Neutrophil (primary cell): ENCODE data around the gene C4orf54.

Experiments
- H3K27ac ChIP-seq: fragments of 200-600 bp; sonication (generic); 2 replicates; pipeline ENCODE4 v1.5.1; 2016; ENCODE audit warnings: mild to moderate bottlenecking, moderate library complexity
- H3K27me3 ChIP-seq: fragments of 200-600 bp; sonication (generic); 2 replicates; pipeline ENCODE4 v1.6.0; 2016; ENCODE audit warnings: mild to moderate bottlenecking
- H3K36me3 ChIP-seq: fragments of 200-600 bp; sonication (generic); 2 replicates; pipeline ENCODE4 v1.5.1; 2017
- H3K4me1 ChIP-seq, 2 experiments: fragments of 200-600 bp in 1 of 2; sonication (generic) in 1 of 2; 1 replicate in 1 of 2; 2 replicates in 1 of 2; pipeline versions ENCODE4 v1.5.1 to v1.6.1; 2013 to 2016; ENCODE audit warnings: low read depth in 1 of 2, low read length in 1 of 2, mild to moderate bottlenecking in 1 of 2, moderate library complexity in 1 of 2; ENCODE audit not compliant: control insufficient read depth in 1 of 2, insufficient read depth in 1 of 2
- H3K4me3 ChIP-seq, 2 experiments: fragments of 200-600 bp in 1 of 2; sonication (generic) in 1 of 2; 1 replicate in 1 of 2; 2 replicates in 1 of 2; pipeline ENCODE4 v1.5.1; 2013 to 2016; ENCODE audit warnings: low read depth in 1 of 2, low read length in 1 of 2, mild to moderate bottlenecking in 1 of 2, moderate library complexity in 1 of 2
- H3K9me3 ChIP-seq: fragments of 200-600 bp; sonication (generic); 2 replicates; pipeline ENCODE4 v1.5.1; 2016
- TF ChIP-seq, protein P1 (sequence below): fragments of 200-600 bp; sonication (generic); IDR thresholded peaks from 2 replicates; pipeline ENCODE4 v1.5.1; 2016; ENCODE audit warnings: antibody characterized with exemption

Gene C4orf54

DNA sequence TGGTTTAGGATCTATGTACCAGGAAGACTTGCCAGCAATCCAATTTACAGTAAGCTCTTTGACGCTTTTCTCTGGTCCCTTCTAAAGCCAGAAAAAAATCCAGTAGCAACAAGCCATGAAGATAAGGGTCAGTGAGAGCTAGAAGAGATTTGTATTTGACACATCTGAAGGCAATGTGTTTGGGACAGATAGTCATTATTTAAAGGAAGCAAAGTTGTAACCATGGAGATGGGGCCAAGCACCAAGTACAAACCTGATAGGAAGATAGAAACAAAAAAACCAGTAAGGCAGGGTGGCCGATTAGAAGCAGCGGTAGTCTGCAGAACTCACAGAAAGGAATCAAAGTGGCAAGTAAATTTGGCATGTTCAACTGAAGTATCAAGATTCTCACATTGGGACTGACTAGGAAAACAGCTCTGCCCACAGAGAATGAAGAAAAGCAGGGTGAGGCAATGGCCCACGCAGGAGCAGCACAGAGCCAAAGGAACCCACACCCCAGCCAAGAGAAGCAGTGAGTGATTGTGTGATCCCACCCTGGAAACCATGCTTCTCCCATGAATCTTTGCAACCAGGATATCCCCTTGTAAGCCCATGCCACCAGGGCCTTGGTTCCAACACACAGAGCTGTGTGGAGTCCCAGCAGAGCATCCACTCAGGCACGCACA, 12.9 kb upstream of the C4orf54 start:
- H3K27ac ChIP-seq: no peak overlapping the region
- TF ChIP-seq, protein P1, sequence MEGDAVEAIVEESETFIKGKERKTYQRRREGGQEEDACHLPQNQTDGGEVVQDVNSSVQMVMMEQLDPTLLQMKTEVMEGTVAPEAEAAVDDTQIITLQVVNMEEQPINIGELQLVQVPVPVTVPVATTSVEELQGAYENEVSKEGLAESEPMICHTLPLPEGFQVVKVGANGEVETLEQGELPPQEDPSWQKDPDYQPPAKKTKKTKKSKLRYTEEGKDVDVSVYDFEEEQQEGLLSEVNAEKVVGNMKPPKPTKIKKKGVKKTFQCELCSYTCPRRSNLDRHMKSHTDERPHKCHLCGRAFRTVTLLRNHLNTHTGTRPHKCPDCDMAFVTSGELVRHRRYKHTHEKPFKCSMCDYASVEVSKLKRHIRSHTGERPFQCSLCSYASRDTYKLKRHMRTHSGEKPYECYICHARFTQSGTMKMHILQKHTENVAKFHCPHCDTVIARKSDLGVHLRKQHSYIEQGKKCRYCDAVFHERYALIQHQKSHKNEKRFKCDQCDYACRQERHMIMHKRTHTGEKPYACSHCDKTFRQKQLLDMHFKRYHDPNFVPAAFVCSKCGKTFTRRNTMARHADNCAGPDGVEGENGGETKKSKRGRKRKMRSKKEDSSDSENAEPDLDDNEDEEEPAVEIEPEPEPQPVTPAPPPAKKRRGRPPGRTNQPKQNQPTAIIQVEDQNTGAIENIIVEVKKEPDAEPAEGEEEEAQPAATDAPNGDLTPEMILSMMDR: no peak
- no peak overlapping the region for H3K4me3 ChIP-seq
- H3K27me3 ChIP-seq: no peaks in the 10 kb centered on the region
- no peaks in the 10 kb centered on the region for H3K9me3 ChIP-seq
- H3K4me1 ChIP-seq: no peaks in the 10 kb centered on the region
- H3K36me3 ChIP-seq: no peaks in the 10 kb centered on the region

DNA sequence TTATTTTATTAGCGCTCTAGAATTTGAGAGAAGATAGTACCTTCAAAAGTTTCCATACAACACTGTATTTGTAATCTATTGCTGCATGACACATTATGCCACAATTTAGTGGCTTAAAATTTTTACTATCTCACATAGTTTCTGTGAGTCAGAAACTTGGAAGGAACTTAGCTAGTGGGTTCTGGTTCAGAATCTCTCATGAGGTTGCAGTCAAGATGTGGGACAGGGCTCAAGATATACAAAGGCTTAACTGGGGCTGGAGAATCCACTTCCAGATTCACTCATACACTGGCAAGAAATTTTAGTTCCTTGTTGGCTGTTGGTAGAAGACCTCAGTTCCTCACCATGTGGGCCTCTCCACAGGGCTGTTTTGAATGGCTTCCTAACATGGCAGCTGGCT, 11.5 kb upstream of the C4orf54 start:
- H3K9me3 ChIP-seq: no peaks in the 10 kb centered on the region
- no peak overlapping the region for H3K4me3 ChIP-seq
- TF ChIP-seq, protein P1: no peak
- no peaks in the 10 kb centered on the region for H3K36me3 ChIP-seq
- H3K4me1 ChIP-seq: no peaks in the 10 kb centered on the region
- H3K27me3 ChIP-seq: no peaks in the 10 kb centered on the region
- no peak overlapping the region for H3K27ac ChIP-seq

DNA sequence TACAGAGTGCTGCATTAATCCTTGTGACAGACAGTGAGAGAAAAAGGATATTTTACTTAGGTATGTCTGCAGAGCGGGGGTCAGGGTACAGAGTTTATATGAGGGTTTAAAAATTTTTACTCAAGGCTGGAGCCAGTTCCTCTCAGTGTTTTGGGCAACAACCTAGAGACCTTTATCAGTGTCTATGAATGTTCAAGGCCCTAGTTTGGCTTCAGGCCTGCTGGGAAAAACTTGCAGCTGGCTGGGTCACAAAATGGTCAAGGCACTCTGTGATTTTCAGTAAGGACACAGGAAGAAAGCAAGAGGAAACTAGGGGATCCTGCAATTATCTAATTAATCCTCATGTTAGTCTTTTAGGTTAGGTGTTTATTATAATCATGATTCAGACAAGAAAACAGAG, 10.8 kb upstream of the C4orf54 start:
- H3K4me3 ChIP-seq: no peak overlapping the region
- TF ChIP-seq, protein P1: no peak

DNA sequence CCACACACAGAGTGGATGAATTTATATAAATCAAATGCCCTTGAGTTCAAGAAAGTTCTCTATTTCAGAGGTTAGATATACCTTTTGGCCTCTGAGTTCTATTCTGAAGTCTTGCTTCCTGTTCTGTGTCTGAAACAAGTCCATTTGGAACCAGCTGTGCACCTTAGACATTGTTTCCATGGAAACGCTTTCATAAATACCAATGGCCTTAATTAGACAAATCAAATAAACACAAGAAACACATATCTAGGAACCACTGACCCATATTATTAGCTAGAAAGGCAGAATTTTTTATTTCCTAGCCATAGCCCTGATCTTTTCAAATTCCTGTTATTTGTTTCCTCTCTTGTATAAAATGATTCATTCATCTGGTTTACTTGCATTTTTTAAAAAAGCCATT, 8.4 kb upstream of the C4orf54 start:
- Histone ChIP-seq H3K27me3 (no peaks in the 10 kb centered on the region), H3K27ac (no peak overlapping the region), H3K4me1 (no peaks in the 10 kb centered on the region), H3K9me3 (no peaks in the 10 kb centered on the region), H3K36me3 (no peaks in the 10 kb centered on the region), H3K4me3 (no peak overlapping the region)
- TF ChIP-seq, protein P1: no peak

More for the DNA sequence above, 10.8 kb upstream of the C4orf54 start:
- H3K9me3 ChIP-seq: no peaks in the 10 kb centered on the region
- no peak overlapping the region for H3K27ac ChIP-seq
- no peaks in the 10 kb centered on the region for H3K4me1 ChIP-seq
- no peaks in the 10 kb centered on the region for H3K27me3 ChIP-seq
- no peaks in the 10 kb centered on the region for H3K36me3 ChIP-seq

DNA sequence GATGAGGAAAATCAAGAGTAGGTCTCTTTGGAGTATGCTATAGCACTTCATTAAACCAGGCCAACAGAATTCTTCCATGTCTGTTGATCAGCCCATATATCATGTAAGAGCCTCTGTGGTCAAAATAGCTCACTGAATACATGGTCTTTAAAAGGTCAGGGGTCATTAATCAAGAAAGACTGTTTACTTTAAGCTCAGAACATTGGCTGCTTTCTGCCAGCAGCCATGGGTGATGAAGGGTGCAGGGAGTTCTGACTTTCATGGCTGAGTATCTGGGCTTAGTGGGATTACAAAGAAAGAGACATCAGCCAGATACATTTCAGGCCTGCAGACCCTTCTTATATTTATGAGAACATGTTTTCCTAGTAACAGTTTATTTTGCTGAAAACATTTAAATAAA, 7.1 kb upstream of the C4orf54 start:
- Histone ChIP-seq H3K27me3 (no peaks in the 10 kb centered on the region), H3K36me3 (no peaks in the 10 kb centered on the region), H3K4me3 (no peak overlapping the region), H3K9me3 (no peaks in the 10 kb centered on the region), H3K27ac (no peak overlapping the region), H3K4me1 (no peaks in the 10 kb centered on the region)
- TF ChIP-seq, protein P1: no peak

DNA sequence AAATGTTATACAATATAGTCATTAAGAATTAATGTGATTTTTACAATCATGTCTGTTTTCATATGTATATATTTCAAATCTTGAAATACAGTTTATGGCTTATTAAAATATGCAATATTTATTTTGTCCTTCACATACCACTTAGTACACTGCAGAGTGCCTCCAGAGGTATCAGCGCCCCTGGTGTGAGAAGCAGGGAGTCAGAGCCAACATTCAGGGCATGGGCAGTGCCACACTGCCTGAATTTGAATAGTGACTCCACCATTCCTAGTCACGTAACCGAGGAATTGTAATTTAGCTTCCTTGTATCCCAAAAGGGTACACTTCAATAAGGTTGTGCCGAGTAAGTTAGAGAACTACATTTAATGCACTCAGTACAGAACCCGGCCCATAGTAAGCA, 4.3 kb upstream of the C4orf54 start:
- no peaks in the 10 kb centered on the region for H3K36me3 ChIP-seq
- no peaks in the 10 kb centered on the region for H3K4me1 ChIP-seq
- no peak overlapping the region for H3K4me3 ChIP-seq
- no peak overlapping the region for H3K27ac ChIP-seq
- no peaks in the 10 kb centered on the region for H3K27me3 ChIP-seq
- no peaks in the 10 kb centered on the region for H3K9me3 ChIP-seq
- TF ChIP-seq, protein P1: no peak
